HCT116 (cell line): ENCODE measurements around the gene GMCL1. TPM values are rescaled to one million over a fixed set of nuclear protein-coding genes. Genes with fewer than 3 reads are reported as not detected.

Experiments used
- ATAC-seq: fragments of 200-7000 bp; cut with Tn5 transposase; 2 replicates; pipeline ENCODE4 v1.9.1; 2020; ENCODE audit warnings: mild to moderate bottlenecking, moderate library complexity
- BruUV-seq: library from RNA; stranded (reverse); fragments of 400-500 nt; replicated peaks from 2 replicates; lab custom pipeline; 2021; lab: Mats Ljungman, UMichigan
- CTCF ChIA-PET: fragments of 300-600 bp; sonication (Branson Sonifier 250); formaldehyde crosslinking; loops from one replicate; lab custom pipeline; 2021; ENCODE audit warnings: antibody characterized with exemption; lab: Charles Lee
- POLR2A ChIA-PET: fragments of 300-600, 350-600 bp; sonication (Branson Sonifier 250); formaldehyde crosslinking; loops from one replicate; lab custom pipeline; 2021; ENCODE audit warnings: antibody characterized with exemption; lab: Charles Lee
- RAD21 ChIA-PET, 2 experiments: fragments of 300-600 bp; sonication (Branson Sonifier 250); formaldehyde crosslinking; loops; one replicate each; lab custom pipeline; 2023; ENCODE audit warnings: low total read pairs in 2 of 2; ENCODE audit not compliant: uncharacterized antibody in 2 of 2, unreplicated experiment in 2 of 2, low non-redundant PET in 1 of 2; lab: Charles Lee
- DNase-seq: peaks from one replicate; pipeline ENCODE4 v3.0.0-alpha.2; 2010; ENCODE audit warnings: low read depth, low spot score
- H2AFZ ChIP-seq: fragments of 200-600 bp; shearing (Covaris generic), sonication (generic); 2 replicates; pipeline ENCODE4 v1.6.1; 2017; ENCODE audit warnings: low read depth, mixed run types, mixed read lengths, antibody characterized with exemption, low read length; ENCODE audit not compliant: poor library complexity, severe bottlenecking
- H3K27ac ChIP-seq: 2 replicates; pipeline ENCODE4 v1.5.1; 2012; ENCODE audit warnings: low read depth, low read length
- H3K27me3 ChIP-seq: fragments of 200-600 bp; sonication (generic); 2 replicates; pipeline ENCODE4 v1.6.1; 2016; ENCODE audit warnings: mixed run types, low read length, mixed read lengths; ENCODE audit not compliant: insufficient read depth
- H3K36me3 ChIP-seq, 2 experiments: fragments of 200-500 bp in 1 of 2; fragments of 200-600 bp in 1 of 2; sonication (Bioruptor generic) in 1 of 2; sonication (generic) in 1 of 2; 2 replicates each; pipeline versions ENCODE4 v1.5.1 to v1.6.1; 2014 to 2016; ENCODE audit warnings: low read length in 2 of 2, inconsistent platforms in 1 of 2, mixed read lengths in 1 of 2, mixed run types in 1 of 2; ENCODE audit not compliant: insufficient read depth in 2 of 2, control insufficient read depth in 1 of 2
- H3K4me1 ChIP-seq, 2 experiments: fragments of 200-600 bp in 1 of 2; sonication (generic) in 1 of 2; 2 replicates each; pipeline versions ENCODE4 v1.5.1 to v1.6.1; 2012 to 2017; ENCODE audit warnings: low read length in 2 of 2, inconsistent platforms in 1 of 2, mild to moderate bottlenecking in 1 of 2, mixed read lengths in 1 of 2, mixed run types in 1 of 2, moderate library complexity in 1 of 2; ENCODE audit not compliant: insufficient read depth in 2 of 2, control insufficient read depth in 1 of 2
- H3K4me2 ChIP-seq: fragments of 200-600 bp; sonication (generic); 2 replicates; pipeline ENCODE4 v1.6.1; 2017; ENCODE audit warnings: mixed run types, low read length, mixed read lengths
- H3K4me3 ChIP-seq, 2 experiments: fragments of 200-600 bp in 1 of 2; sonication (generic) in 1 of 2; replicated peaks in 1 of 2; 2 replicates each; pipeline ENCODE4 v1.5.1; 2011 to 2016; ENCODE audit warnings: low read length in 2 of 2, control low read depth in 1 of 2, low read depth in 1 of 2, mild to moderate bottlenecking in 1 of 2, mixed read lengths in 1 of 2, mixed run types in 1 of 2
- H3K79me2 ChIP-seq: fragments of 200-600 bp; sonication (generic); 2 replicates; pipeline ENCODE4 v1.6.1; 2017; ENCODE audit warnings: mild to moderate bottlenecking, mixed run types, low read length, moderate library complexity, mixed read lengths; ENCODE audit not compliant: insufficient read depth
- H3K9ac ChIP-seq: fragments of 200-600 bp; sonication (generic); 2 replicates; pipeline ENCODE4 v1.6.1; 2016; ENCODE audit warnings: low read length, mixed read lengths
- H3K9me2 ChIP-seq: fragments of 200-600 bp; sonication (generic), shearing (Covaris generic); 2 replicates; pipeline ENCODE4 v1.6.1; 2017; ENCODE audit warnings: mixed run types, mild to moderate bottlenecking, moderate library complexity; ENCODE audit not compliant: insufficient read depth
- H3K9me3 ChIP-seq, 2 experiments: fragments of 200-500 bp in 1 of 2; fragments of 200-600 bp in 1 of 2; sonication (Bioruptor generic) in 1 of 2; sonication (generic) in 1 of 2; 2 replicates each; pipeline ENCODE4 v1.6.1; 2014 to 2017; ENCODE audit warnings: low read length in 2 of 2, mixed read lengths in 2 of 2, inconsistent platforms in 1 of 2, low read depth in 1 of 2, mild to moderate bottlenecking in 1 of 2, mixed run types in 1 of 2, moderate library complexity in 1 of 2; ENCODE audit not compliant: control insufficient read depth in 1 of 2, insufficient read depth in 1 of 2
- H4K20me1 ChIP-seq: fragments of 200-600 bp; sonication (generic), shearing (Covaris generic); 2 replicates; pipeline ENCODE4 v1.6.1; 2017; ENCODE audit warnings: mixed run types, mild to moderate bottlenecking, moderate library complexity; ENCODE audit not compliant: insufficient read depth
- ATF3 ChIP-seq: IDR thresholded peaks from 2 replicates; pipeline ENCODE4 v1.6.1; 2012
- CBX3 ChIP-seq: IDR thresholded peaks from 2 replicates; pipeline ENCODE4 v1.6.1; 2012; ENCODE audit warnings: low read depth
- EGR1 ChIP-seq: IDR thresholded peaks from 2 replicates; pipeline ENCODE4 v1.6.1; 2012; ENCODE audit warnings: low read depth
- ELF1 ChIP-seq: IDR thresholded peaks from 2 replicates; pipeline ENCODE4 v1.6.1; 2012; ENCODE audit warnings: low read depth, borderline replicate concordance
- TCF7L2 ChIP-seq: IDR thresholded peaks from 2 replicates; pipeline ENCODE4 v1.7.0; 2011; ENCODE audit warnings: borderline replicate concordance, inconsistent platforms; ENCODE audit not compliant: insufficient read depth, insufficient read length; ENCODE audit errors: extremely low read depth
- YY1 ChIP-seq: IDR thresholded peaks from 2 replicates; pipeline ENCODE4 v1.6.1; 2011; ENCODE audit warnings: low read length, low read depth, moderate library complexity, mild to moderate bottlenecking; ENCODE audit not compliant: insufficient replicate concordance; ENCODE audit errors: extremely low read depth
- intact Hi-C: fragments of 100-400 bp; cut with micrococcal nuclease; formaldehyde crosslinking; loops from 2 replicates; pipeline ENCODE4 v1.10.0; 2022
- total RNA-seq: library from RNA; stranded (reverse); gene quantifications from one replicate; pipeline ENCODE4 v1.2.1, GENCODE V29; 2021; ENCODE audit not compliant: unreplicated experiment
- TF ChIP-seq, protein P1 (sequence below): IDR thresholded peaks from 2 replicates; pipeline ENCODE4 v1.6.1; 2012
- TF ChIP-seq, protein P2 (sequence below), 3 experiments: fragments of 200-600 bp in 1 of 3; sonication (generic) in 1 of 3; IDR thresholded peaks in 2 of 3; conservative IDR thresholded peaks in 1 of 3; 2 replicates each; pipeline ENCODE4 v1.5.1; 2012 to 2017; ENCODE audit warnings: low read depth in 2 of 3, low read length in 2 of 3, antibody characterized with exemption in 1 of 3, borderline replicate concordance in 1 of 3, control low read depth in 1 of 3, mild to moderate bottlenecking in 1 of 3, mixed read lengths in 1 of 3, mixed run types in 1 of 3, moderate library complexity in 1 of 3; ENCODE audit not compliant: insufficient read depth in 1 of 3

Gene GMCL1
- total RNA-seq, 1 experiment from 2014 or later, result 16.7 TPM

DNA sequence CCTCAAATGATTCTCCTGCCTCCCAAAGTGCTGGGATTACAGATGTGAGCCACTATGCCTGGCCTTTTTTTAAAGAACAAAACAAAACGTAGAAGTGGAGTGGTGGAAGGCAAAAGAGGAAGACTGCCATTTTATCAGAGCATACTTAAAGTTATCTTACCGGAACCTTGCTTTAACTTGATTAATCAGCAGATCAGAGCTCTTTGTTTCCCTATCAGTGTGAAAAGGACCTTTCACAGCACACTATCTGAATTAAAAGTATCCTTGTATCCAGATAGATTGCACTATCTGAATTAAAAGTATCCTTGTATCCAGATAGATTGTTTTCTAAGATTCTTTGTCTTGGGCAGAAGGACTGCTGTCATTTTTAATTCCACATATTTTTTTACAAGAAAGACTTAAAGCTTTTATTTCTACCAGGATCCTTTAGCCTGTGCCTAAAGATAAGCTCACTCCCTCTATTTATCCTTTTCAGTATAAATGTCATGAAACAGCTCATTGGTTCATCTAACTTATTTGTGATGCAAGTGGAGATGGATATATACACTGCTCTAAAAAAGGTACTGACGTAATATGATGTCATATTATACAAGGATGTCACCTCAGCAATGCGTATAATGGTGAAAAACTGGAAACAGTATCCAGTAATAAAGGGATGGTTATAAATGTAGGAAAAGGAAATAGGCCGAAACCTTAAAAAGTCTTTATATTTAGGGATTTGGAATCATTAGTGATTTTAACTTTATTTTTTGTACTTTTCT is 17.8 kb downstream of the GMCL1 start:
- Histone ChIP-seq H3K9ac (no peak overlapping the region), H3K36me3 (peaks cover 6 to 22% of the 10 kb centered on the region in 2 experiments; a peak in 2 of 4 replicates), H2AFZ (no peak overlapping the region), H3K4me3 (no peak overlapping the region)
- no peak for ATAC-seq
- POLR2A ChIA-PET, result no interaction called here
- TF ChIP-seq, protein P1, sequence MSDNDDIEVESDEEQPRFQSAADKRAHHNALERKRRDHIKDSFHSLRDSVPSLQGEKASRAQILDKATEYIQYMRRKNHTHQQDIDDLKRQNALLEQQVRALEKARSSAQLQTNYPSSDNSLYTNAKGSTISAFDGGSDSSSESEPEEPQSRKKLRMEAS, result no peak
- TF ChIP-seq CBX3, result no peak
- no peak for TF ChIP-seq ATF3
- TF ChIP-seq EGR1, result no peak
- no peak for TF ChIP-seq YY1
- no peak for TF ChIP-seq TCF7L2
- TF ChIP-seq, protein P2, sequence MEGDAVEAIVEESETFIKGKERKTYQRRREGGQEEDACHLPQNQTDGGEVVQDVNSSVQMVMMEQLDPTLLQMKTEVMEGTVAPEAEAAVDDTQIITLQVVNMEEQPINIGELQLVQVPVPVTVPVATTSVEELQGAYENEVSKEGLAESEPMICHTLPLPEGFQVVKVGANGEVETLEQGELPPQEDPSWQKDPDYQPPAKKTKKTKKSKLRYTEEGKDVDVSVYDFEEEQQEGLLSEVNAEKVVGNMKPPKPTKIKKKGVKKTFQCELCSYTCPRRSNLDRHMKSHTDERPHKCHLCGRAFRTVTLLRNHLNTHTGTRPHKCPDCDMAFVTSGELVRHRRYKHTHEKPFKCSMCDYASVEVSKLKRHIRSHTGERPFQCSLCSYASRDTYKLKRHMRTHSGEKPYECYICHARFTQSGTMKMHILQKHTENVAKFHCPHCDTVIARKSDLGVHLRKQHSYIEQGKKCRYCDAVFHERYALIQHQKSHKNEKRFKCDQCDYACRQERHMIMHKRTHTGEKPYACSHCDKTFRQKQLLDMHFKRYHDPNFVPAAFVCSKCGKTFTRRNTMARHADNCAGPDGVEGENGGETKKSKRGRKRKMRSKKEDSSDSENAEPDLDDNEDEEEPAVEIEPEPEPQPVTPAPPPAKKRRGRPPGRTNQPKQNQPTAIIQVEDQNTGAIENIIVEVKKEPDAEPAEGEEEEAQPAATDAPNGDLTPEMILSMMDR (IDR thresholded peaks at IDR 0.05 in 2 of 3, conservative IDR thresholded peaks at IDR 0.05 in 1 of 3; ENCODE audit: borderline replicate concordance in 1 of 3, insufficient read depth in 1 of 3, low read depth in 2 of 3, low read length in 2 of 3), result no peak
- no peak for TF ChIP-seq ELF1
- TF ChIP-seq, all 23 proteins: peak for 0
- H3K27me3 ChIP-seq, result no peaks in the 10 kb centered on the region
- H3K4me1 ChIP-seq, result 0 out of 4 replicates have a peak, but pooled peaks cover 0 to 5% of the 10 kb centered on the region in 2 experiments
- H3K27ac ChIP-seq, result no peak overlapping the region
- DNase-seq, result no peak
- no peak overlapping the region for H3K4me2 ChIP-seq
- CTCF ChIA-PET, result interaction anchor here (1.5 kb wide), 1 partner anchor 123 kb away, joined by 4 read pairs; no protein-coding TSS in a partner anchor
- no peaks in the 10 kb centered on the region for H3K9me3 ChIP-seq
- H3K9me2 ChIP-seq, result no peaks in the 10 kb centered on the region
- RAD21 ChIA-PET, result no interaction called here
- no peaks in the 10 kb centered on the region for H4K20me1 ChIP-seq
- intact Hi-C loops, result no loop called here
- no TSS peak for BruUV-seq
- H3K79me2 ChIP-seq, result no peaks in the 10 kb centered on the region
